OCI-LY1 (cell line): ENCODE data around the gene KSR1.

Source experiments
- H2AFZ ChIP-seq: fragments of 200-600 bp; sonication (generic), shearing (Covaris generic); 2 replicates; pipeline ENCODE4 v1.6.0; 2014; ENCODE audit warnings: antibody characterized with exemption, mild to moderate bottlenecking, low read length
- H3F3A ChIP-seq: fragments of 200-600 bp; sonication (generic), shearing (Covaris generic); 2 replicates; pipeline ENCODE4 v1.6.0; 2014; ENCODE audit warnings: mild to moderate bottlenecking, antibody characterized with exemption, low read length, moderate library complexity; ENCODE audit not compliant: insufficient read depth
- H3K27ac ChIP-seq: fragments of 200-600 bp; sonication (generic); 2 replicates; pipeline ENCODE4 v1.5.1; 2014; ENCODE audit warnings: low read length, mixed run types, mild to moderate bottlenecking, low read depth; ENCODE audit not compliant: poor library complexity, severe bottlenecking
- H3K27me3 ChIP-seq: fragments of 200-600 bp; sonication (generic); 2 replicates; pipeline ENCODE4 v1.6.0; 2014; ENCODE audit warnings: antibody characterized with exemption, mild to moderate bottlenecking, low read length, moderate library complexity; ENCODE audit not compliant: insufficient read depth
- H3K36me3 ChIP-seq: fragments of 200-600 bp; sonication (generic); 2 replicates; pipeline ENCODE4 v1.6.1; 2014; ENCODE audit warnings: mild to moderate bottlenecking, antibody characterized with exemption, low read length, moderate library complexity, mixed read lengths; ENCODE audit not compliant: insufficient read depth
- H3K4me1 ChIP-seq: fragments of 200-600 bp; sonication (generic); 2 replicates; pipeline ENCODE4 v1.5.1; 2014; ENCODE audit warnings: mild to moderate bottlenecking, low read length, moderate library complexity; ENCODE audit not compliant: insufficient read depth, severe bottlenecking
- H3K4me2 ChIP-seq: fragments of 200-600 bp; sonication (generic), shearing (Covaris generic); 2 replicates; pipeline ENCODE4 v1.6.1; 2014; ENCODE audit warnings: low read length
- H3K4me3 ChIP-seq: fragments of 200-600 bp; sonication (generic); 2 replicates; pipeline ENCODE4 v1.5.1; 2014; ENCODE audit warnings: low read length, low read depth, mild to moderate bottlenecking, mixed read lengths; ENCODE audit not compliant: poor library complexity, severe bottlenecking
- H3K79me2 ChIP-seq: fragments of 200-600 bp; shearing (Covaris generic); 2 replicates; pipeline ENCODE4 v1.6.1; 2016; ENCODE audit warnings: mixed run types, low read length, mixed read lengths; ENCODE audit not compliant: insufficient read depth
- H3K9ac ChIP-seq: fragments of 200-600 bp; sonication (generic), shearing (Covaris generic); 2 replicates; pipeline ENCODE4 v1.6.1; 2014; ENCODE audit warnings: mild to moderate bottlenecking, low read length, mixed read lengths
- H3K9me2 ChIP-seq: fragments of 200-600 bp; sonication (generic), shearing (Covaris generic); 2 replicates; pipeline ENCODE4 v1.6.1; 2014; ENCODE audit warnings: low read depth, mild to moderate bottlenecking, low read length, mixed read lengths
- H3K9me3 ChIP-seq: fragments of 200-600 bp; shearing (Covaris generic); 2 replicates; pipeline ENCODE4 v1.6.1; 2014; ENCODE audit warnings: low read length, mixed read lengths
- H4K20me1 ChIP-seq: fragments of 200-600 bp; sonication (generic), shearing (Covaris generic); 2 replicates; pipeline ENCODE4 v1.6.0; 2016; ENCODE audit warnings: mild to moderate bottlenecking, low read length; ENCODE audit not compliant: insufficient read depth
- CTCF ChIP-seq: fragments of 200-600 bp; sonication (generic), shearing (Covaris generic); IDR thresholded peaks from 2 replicates; pipeline ENCODE4 v1.5.1; 2017; ENCODE audit warnings: mild to moderate bottlenecking, antibody characterized with exemption, low read length, moderate library complexity, mixed read lengths
- EZH2 ChIP-seq: fragments of 200-600 bp; sonication (generic), shearing (Covaris generic); IDR thresholded peaks from 2 replicates; pipeline ENCODE4 v1.8.0; 2017; ENCODE audit warnings: borderline replicate concordance, mixed run types, mild to moderate bottlenecking, antibody characterized with exemption, low read length, moderate library complexity, mixed read lengths

Gene KSR1

GRCh38 chr17:27542841-27543463 is 86.7 kb downstream of the KSR1 start:
- Histone ChIP-seq H3K4me3 (no peak overlapping the region), H3F3A (no peaks in the 10 kb centered on the region), H3K9ac (no peak overlapping the region), H3K4me2 (no peak overlapping the region), H3K36me3 (no peaks in the 10 kb centered on the region), H3K27me3 (no peaks in the 10 kb centered on the region), H3K4me1 (no peaks in the 10 kb centered on the region), H3K9me3 (no peaks in the 10 kb centered on the region), H4K20me1 (no peaks in the 10 kb centered on the region), H3K27ac (no peak overlapping the region), H3K79me2 (no peaks in the 10 kb centered on the region), H2AFZ (no peak overlapping the region), H3K9me2 (no peaks in the 10 kb centered on the region)
- TF ChIP-seq CTCF (no peak), EZH2 (no peak)

- H3K9me3 ChIP-seq, result no peaks in the 10 kb centered on the region
- H4K20me1 ChIP-seq, result no peaks in the 10 kb centered on the region
- no peak for TF ChIP-seq CTCF
- no peak for TF ChIP-seq EZH2
- H2AFZ ChIP-seq, result no peak overlapping the region
- H3K4me3 ChIP-seq, result no peak overlapping the region
- H3K4me2 ChIP-seq, result no peak overlapping the region
- no peak overlapping the region for H3K9ac ChIP-seq
- H3K27ac ChIP-seq, result no peak overlapping the region
- H3K9me2 ChIP-seq, result no peaks in the 10 kb centered on the region
- no peaks in the 10 kb centered on the region for H3K36me3 ChIP-seq
- H3K4me1 ChIP-seq, result no peaks in the 10 kb centered on the region
- no peaks in the 10 kb centered on the region for H3K27me3 ChIP-seq
- H3K79me2 ChIP-seq, result no peaks in the 10 kb centered on the region
- no peaks in the 10 kb centered on the region for H3F3A ChIP-seq
Observed at GRCh38 chr17:27543464-27543856, 87.2 kb downstream of the KSR1 start.

- Histone ChIP-seq H3K27me3 (no peaks in the 10 kb centered on the region), H3K4me3 (no peak overlapping the region), H3F3A (no peaks in the 10 kb centered on the region), H3K9me2 (no peaks in the 10 kb centered on the region), H3K36me3 (no peaks in the 10 kb centered on the region), H3K27ac (no peak overlapping the region), H4K20me1 (no peaks in the 10 kb centered on the region), H3K4me2 (no peak overlapping the region), H3K79me2 (no peaks in the 10 kb centered on the region), H3K4me1 (no peaks in the 10 kb centered on the region), H2AFZ (no peak overlapping the region), H3K9ac (no peak overlapping the region), H3K9me3 (no peaks in the 10 kb centered on the region)
- TF ChIP-seq CTCF (no peak), EZH2 (no peak)
Observed at GRCh38 chr17:27543958-27544349, 87.7 kb downstream of the KSR1 start.
